GM12864 (cell line): ENCODE results near the gene SLC35B2.

ENCODE experiments used
- DNase-seq: peaks from one replicate; pipeline ENCODE4 v3.0.0-alpha.2; 2011; ENCODE audit warnings: low read depth
- H3K4me3 ChIP-seq: 2 replicates; pipeline ENCODE4 v1.5.1; 2011; ENCODE audit warnings: mild to moderate bottlenecking, low read depth, low read length, control low read depth
- CTCF ChIP-seq: IDR thresholded peaks from 2 replicates; pipeline ENCODE4 v1.5.1; 2011; ENCODE audit warnings: low read depth, mild to moderate bottlenecking, moderate library complexity, low read length, control low read depth, inconsistent platforms; ENCODE audit errors: missing control alignments

Gene SLC35B2

GRCh38 chr6:44294832-44295791, 37.8 kb upstream of the SLC35B2 start:
- no peak for DNase-seq
- no peak overlapping the region for H3K4me3 ChIP-seq
- TF ChIP-seq CTCF, result no peak

- TF ChIP-seq CTCF, result no peak
- DNase-seq, result no peak
- no peak overlapping the region for H3K4me3 ChIP-seq
These were observed 35.5 kb upstream of the SLC35B2 start for GRCh38 chr6:44292661-44293365.

GRCh38 chr6:44291841-44292240, 34.5 kb upstream of the SLC35B2 start:
- no peak for TF ChIP-seq CTCF
- no peak for DNase-seq
- no peak overlapping the region for H3K4me3 ChIP-seq

- TF ChIP-seq CTCF, result no peak
- no peak overlapping the region for H3K4me3 ChIP-seq
- no peak for DNase-seq
These were observed 32.5 kb upstream of the SLC35B2 start for GRCh38 chr6:44289726-44290260.

- peak; percentile 14 for TF ChIP-seq CTCF
- H3K4me3 ChIP-seq, result no peak overlapping the region
- no peak for DNase-seq
These were observed 29.4 kb upstream of the SLC35B2 start for GRCh38 chr6:44286747-44287146.

GRCh38 chr6:44286285-44286565, 28.9 kb upstream of the SLC35B2 start:
- H3K4me3 ChIP-seq, result no peak overlapping the region
- no peak for DNase-seq
- no peak for TF ChIP-seq CTCF
